Measurements from ENCODE around the gene FOSL1. TPM values are rescaled to one million over a fixed set of nuclear protein-coding genes. Genes with fewer than 3 reads are reported as not detected.
A peak's percentile ranks its signal among the peaks of the same experiment; 100 is the strongest.

The FOSL1 gene
- total and polyA plus RNA-seq, 4 experiments from 2014 or later: 0.39 to 0.81 (median 0.79) TPM; not detected in 1

DNA sequence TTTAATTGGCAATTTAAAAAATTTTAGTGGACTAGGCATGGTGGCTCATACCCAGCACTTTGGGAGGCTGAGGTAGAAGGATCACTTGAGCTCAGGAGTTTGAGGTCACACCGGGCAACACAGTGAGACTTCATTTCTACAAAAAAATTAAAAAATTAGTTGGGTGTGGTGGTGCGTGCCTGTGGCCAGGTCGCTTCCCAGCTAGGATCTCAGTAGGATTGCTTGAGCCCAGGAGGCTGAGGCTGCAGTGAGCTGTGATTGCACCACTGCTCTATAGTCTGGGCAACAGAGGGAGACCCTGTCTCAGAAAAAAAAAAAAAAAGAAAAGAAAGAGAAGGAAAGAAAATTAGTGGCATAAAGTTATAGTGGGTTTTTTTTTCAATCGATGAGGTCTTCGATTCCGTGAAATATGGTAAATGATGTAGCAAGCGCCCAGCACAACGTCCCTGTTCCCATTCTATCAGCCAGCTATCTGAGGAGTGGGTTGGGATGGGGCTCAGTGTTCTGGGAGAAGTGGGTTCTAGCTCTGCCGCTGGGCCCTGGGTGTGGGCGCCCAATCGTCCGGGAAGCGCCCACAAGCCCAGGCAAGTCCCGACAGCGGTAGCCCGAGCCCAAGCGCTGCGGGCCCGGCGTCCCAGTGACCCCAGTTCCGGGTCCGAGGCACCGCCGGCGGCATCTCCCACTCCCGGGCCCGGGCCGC is 1.4 kb downstream of the FOSL1 start:
- H3K36me3 ChIP-seq (ENCODE audit: insufficient read depth, low read length): no peaks in the 10 kb centered on the region
- H3K9me3 ChIP-seq (ENCODE audit: control insufficient read depth in 1 of 2, low read length in 2 of 2): no peaks in the 10 kb centered on the region
- peaks cover 4% of the 10 kb centered on the region for H3K27me3 ChIP-seq (ENCODE audit: insufficient read depth, low read length)
- H3K4me1 Mint-ChIP-seq: peaks cover 9 to 38% (median 14%) of the 10 kb centered on the region in 4 donors
- H3K4me3 Mint-ChIP-seq: peak overlapping the region; percentile 59 to 81 (median 72)
- peak overlapping the region in 1 of 2 donors; percentile 51 for H3K4me3 ChIP-seq (ENCODE audit: low read length in 2 of 2)
- H3K9me3 Mint-ChIP-seq: no peaks in the 10 kb centered on the region
- ChIA-PET CTCF (ENCODE audit: partially characterized antibody) (interaction anchor here (0.9 to 11.2 kb wide), 3 partner anchors 11 to 39 kb away, joined by 3 to 162 read pairs (median 3); partner anchors contain the start of genes CCDC85B, FIBP and MUS81), POLR2A (ENCODE audit: partially characterized antibody) (interaction anchor here (1.1 to 3.4 kb wide), 7 partner anchors 8 to 369 kb away, joined by 3 to 22 read pairs (median 9); partner anchors contain the start of genes C11orf68, CCDC85B, CFL1 and DRAP1)
- H3K27ac Mint-ChIP-seq: peak overlapping the region in 6 of 7 donors; percentile 74 to 88 (median 84)
- H3K27me3 Mint-ChIP-seq: peaks cover 0 to 1% of the 10 kb centered on the region in 2 donors
- no peak overlapping the region for H3K27ac ChIP-seq (ENCODE audit: low read depth, low read length)
- intact Hi-C loops (cut with micrococcal nuclease): no loop called here
- peaks cover 30% of the 10 kb centered on the region for H3K4me1 ChIP-seq (ENCODE audit: insufficient read depth, low read length)
- H3K36me3 Mint-ChIP-seq: no peaks in the 10 kb centered on the region
- DNase-seq: no peak

DNA sequence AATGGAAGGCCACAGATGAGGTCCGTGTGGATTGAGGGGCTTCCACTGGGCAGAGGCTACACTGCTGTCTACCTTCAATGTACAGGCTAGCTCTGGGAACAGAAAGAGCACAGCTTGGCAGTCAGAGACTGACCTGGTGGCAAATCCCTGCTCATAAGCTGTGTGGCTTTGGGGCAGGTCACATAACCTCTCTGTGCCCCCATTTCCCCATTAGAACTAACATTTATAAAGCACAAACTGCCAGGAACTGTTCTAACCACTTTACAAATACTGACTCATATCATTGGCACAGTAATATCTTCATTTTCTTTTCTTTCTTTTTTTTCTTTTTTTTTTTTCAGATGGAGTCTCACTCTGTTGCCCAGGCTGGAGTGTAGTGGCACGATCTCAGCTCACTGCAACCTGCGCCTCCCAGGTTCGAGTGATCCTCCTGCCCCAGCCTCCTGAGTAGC is 3.1 kb downstream of the FOSL1 start:
- no peak for DNase-seq
- ChIA-PET CTCF (ENCODE audit: partially characterized antibody) (interaction anchor here (11.2 kb wide), 1 partner anchor 9 kb away, joined by 162 read pairs; the partner anchor contains the start of genes CCDC85B and FIBP), POLR2A (ENCODE audit: partially characterized antibody) (interaction anchor here (0.8 to 2.5 kb wide), 4 partner anchors 8 to 22 kb away, joined by 3 to 20 read pairs (median 12); partner anchors contain the start of genes C11orf68, DRAP1 and FIBP)
- H3K36me3 Mint-ChIP-seq: no peaks in the 10 kb centered on the region
- intact Hi-C loops (cut with micrococcal nuclease): no loop called here
- H3K27ac Mint-ChIP-seq: peak overlapping the region in 1 of 7 donors; percentile 82
- H3K36me3 ChIP-seq (ENCODE audit: insufficient read depth, low read length): no peaks in the 10 kb centered on the region
- no peaks in the 10 kb centered on the region for H3K9me3 ChIP-seq (ENCODE audit: control insufficient read depth in 1 of 2, low read length in 2 of 2)
- H3K27me3 ChIP-seq (ENCODE audit: insufficient read depth, low read length): peaks cover 4% of the 10 kb centered on the region
- H3K9me3 Mint-ChIP-seq: no peaks in the 10 kb centered on the region
- H3K4me1 ChIP-seq (ENCODE audit: insufficient read depth, low read length): peaks cover 47% of the 10 kb centered on the region
- no peak overlapping the region for H3K4me3 ChIP-seq (ENCODE audit: low read length in 2 of 2)
- H3K27ac ChIP-seq (ENCODE audit: low read depth, low read length): no peak overlapping the region
- peak overlapping the region in 1 of 8 donors; percentile 39 for H3K4me3 Mint-ChIP-seq
- no peaks in the 10 kb centered on the region for H3K27me3 Mint-ChIP-seq
- peaks cover 19 to 52% (median 27%) of the 10 kb centered on the region in 4 donors for H3K4me1 Mint-ChIP-seq

DNA sequence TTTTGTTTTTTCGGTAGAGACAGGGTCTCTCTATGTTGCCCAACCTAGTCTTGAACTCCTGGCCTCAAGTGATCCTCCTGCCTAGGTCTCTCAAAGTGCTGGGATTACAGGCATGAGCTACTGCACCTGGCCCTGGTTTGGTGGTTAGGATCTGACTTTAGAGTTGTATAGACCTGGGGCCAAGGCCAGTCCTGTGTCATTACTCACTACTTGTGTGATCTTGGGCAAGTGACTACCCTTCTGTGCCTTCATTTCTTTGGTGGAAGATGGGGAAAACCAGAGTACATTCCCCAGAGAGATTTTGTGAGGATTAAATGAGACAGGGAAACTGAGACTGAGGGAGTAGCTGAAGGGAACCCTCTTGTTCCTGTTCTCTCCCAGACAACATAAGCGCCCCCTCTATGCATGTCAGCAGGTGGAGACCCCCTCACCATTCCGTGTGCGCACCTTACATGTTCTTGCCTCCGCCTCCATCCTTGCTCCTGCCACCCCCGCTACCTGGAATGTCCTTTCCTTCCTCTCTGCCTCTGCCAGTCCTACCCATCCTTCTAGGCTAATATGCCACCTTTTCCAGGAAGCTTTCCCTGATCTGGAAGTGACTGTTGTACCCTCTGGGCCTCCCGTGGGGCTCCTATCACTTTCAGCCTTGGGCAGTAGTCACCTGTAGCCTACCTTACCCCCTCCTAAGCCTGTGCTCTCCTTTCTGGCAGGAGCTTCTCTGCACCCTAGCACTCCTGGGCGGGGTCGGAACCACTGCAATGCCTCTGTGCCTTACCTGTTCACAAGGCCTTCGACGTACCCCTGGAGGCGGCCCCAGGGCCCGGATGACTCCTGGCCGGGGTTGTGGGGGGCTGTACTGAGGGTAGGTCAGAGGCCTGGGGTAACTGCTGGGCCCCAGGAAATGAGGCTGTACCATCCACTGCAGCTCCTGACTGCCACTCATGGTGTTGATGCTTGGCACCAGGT is 3.9 kb downstream of the FOSL1 start:
- POLR2A ChIA-PET (ENCODE audit: partially characterized antibody): interaction anchor here (0.8 kb wide), 2 partner anchors 9 kb away, joined by 3 to 4 read pairs; no protein-coding TSS in a partner anchor
- Mint-ChIP-seq H3K27me3 (no peaks in the 10 kb centered on the region), H3K4me3 (peak overlapping the region in 1 of 8 donors; percentile 41), H3K27ac (peak overlapping the region in 6 of 7 donors; percentile 27 to 82 (median 67)), H3K4me1 (peaks cover 20 to 54% (median 30%) of the 10 kb centered on the region in 4 donors), H3K36me3 (no peaks in the 10 kb centered on the region), H3K9me3 (no peaks in the 10 kb centered on the region)
- Histone ChIP-seq H3K4me3 (ENCODE audit: low read length in 2 of 2) (no peak overlapping the region), H3K27me3 (ENCODE audit: insufficient read depth, low read length) (peaks cover 4% of the 10 kb centered on the region), H3K27ac (ENCODE audit: low read depth, low read length) (no peak overlapping the region), H3K36me3 (ENCODE audit: insufficient read depth, low read length) (no peaks in the 10 kb centered on the region), H3K4me1 (ENCODE audit: insufficient read depth, low read length) (peaks cover 54% of the 10 kb centered on the region), H3K9me3 (ENCODE audit: control insufficient read depth in 1 of 2, low read length in 2 of 2) (no peaks in the 10 kb centered on the region)
- CTCF ChIA-PET (ENCODE audit: partially characterized antibody): interaction anchor here (0.8 to 11.2 kb wide), 3 partner anchors 8 to 107 kb away, joined by 3 to 162 read pairs (median 3); partner anchors contain the start of genes CCDC85B and FIBP
- intact Hi-C loops (cut with micrococcal nuclease): no loop called here
- no peak for DNase-seq

DNA sequence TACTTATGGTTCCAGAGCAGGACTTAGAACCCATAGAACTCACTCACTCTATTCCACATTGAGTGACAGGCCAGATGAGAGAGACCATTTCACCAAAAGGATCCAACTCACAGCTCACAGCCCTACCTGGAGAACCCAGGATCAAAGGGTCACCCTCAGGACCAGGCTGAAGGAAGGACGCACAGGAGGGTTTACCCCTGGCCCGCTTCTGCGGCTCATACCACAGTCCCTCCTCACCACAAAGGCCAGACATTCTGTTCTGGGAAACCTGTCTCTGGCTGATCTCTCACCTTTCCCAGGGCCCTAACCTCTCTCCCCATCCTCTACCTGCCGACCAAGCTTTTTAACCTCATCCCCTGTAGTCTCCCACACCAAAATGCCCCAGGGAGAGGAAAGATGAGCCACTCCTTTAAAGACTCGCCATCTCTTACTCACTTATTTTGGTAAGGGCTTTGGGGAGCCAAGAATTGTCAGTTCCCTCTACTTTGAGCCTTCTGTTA is 4.7 kb downstream of the FOSL1 start:
- ChIA-PET POLR2A (ENCODE audit: partially characterized antibody) (interaction anchor here (0.7 kb wide), 1 partner anchor 65 kb away, joined by 3 read pairs; no protein-coding TSS in a partner anchor), CTCF (ENCODE audit: partially characterized antibody) (interaction anchor here (1.1 to 11.2 kb wide), 2 partner anchors 8 to 107 kb away, joined by 3 to 162 read pairs; partner anchors contain the start of genes CCDC85B and FIBP)
- H3K27ac Mint-ChIP-seq: peak overlapping the region in 6 of 7 donors; percentile 72 to 91 (median 80)
- H3K4me1 Mint-ChIP-seq: peaks cover 18 to 52% (median 26%) of the 10 kb centered on the region in 4 donors
- no peaks in the 10 kb centered on the region for H3K36me3 Mint-ChIP-seq
- H3K4me1 ChIP-seq (ENCODE audit: insufficient read depth, low read length): peaks cover 50% of the 10 kb centered on the region
- no peak for DNase-seq
- H3K36me3 ChIP-seq (ENCODE audit: insufficient read depth, low read length): no peaks in the 10 kb centered on the region
- intact Hi-C loops (cut with micrococcal nuclease): no loop called here
- H3K27ac ChIP-seq (ENCODE audit: low read depth, low read length): no peak overlapping the region
- H3K9me3 Mint-ChIP-seq: no peaks in the 10 kb centered on the region
- H3K27me3 Mint-ChIP-seq: no peaks in the 10 kb centered on the region
- peaks cover 4% of the 10 kb centered on the region for H3K27me3 ChIP-seq (ENCODE audit: insufficient read depth, low read length)
- H3K4me3 Mint-ChIP-seq: peak overlapping the region in 4 of 8 donors; percentile 15 to 54 (median 30)
- H3K9me3 ChIP-seq (ENCODE audit: control insufficient read depth in 1 of 2, low read length in 2 of 2): no peaks in the 10 kb centered on the region
- H3K4me3 ChIP-seq (ENCODE audit: low read length in 2 of 2): no peak overlapping the region

DNA sequence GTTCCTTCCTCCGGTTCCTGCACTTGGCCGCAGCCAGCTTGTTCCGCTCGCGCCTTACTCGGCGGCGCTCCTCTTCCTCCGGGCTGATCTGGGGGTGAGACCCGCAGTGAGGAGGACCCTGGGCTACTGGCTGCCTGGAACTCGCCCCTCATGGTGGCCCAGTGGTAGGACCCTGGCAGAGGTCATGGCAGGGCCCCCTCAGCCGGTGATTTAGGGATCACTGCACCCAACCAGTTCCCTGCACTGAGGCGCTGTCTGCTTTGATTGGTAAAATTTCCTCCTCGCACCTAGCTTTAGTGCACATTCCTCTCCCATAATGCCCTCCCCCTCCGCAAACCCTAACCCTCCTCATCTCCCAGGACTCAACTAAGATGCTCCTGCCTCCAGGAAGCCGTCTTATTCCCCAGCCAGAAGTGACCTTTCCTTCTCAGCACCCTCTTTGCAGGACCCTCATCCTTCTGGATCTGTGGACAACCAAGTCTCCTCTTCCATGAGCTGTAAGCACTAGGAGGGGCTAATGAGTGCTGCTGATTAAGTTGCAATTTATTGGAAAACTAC is 6.1 kb downstream of the FOSL1 start:
- peak overlapping the region; percentile 65 to 85 (median 82) for H3K4me3 Mint-ChIP-seq
- Histone ChIP-seq H3K4me1 (ENCODE audit: insufficient read depth, low read length) (peaks cover 52% of the 10 kb centered on the region), H3K27ac (ENCODE audit: low read depth, low read length) (peak overlapping the region; percentile 86), H3K36me3 (ENCODE audit: insufficient read depth, low read length) (no peaks in the 10 kb centered on the region), H3K9me3 (ENCODE audit: control insufficient read depth in 1 of 2, low read length in 2 of 2) (no peaks in the 10 kb centered on the region), H3K27me3 (ENCODE audit: insufficient read depth, low read length) (no peaks in the 10 kb centered on the region), H3K4me3 (ENCODE audit: low read length in 2 of 2) (peak overlapping the region; percentile 27 to 46)
- intact Hi-C loops (cut with micrococcal nuclease): no loop called here
- CTCF ChIA-PET (ENCODE audit: partially characterized antibody): interaction anchor here (0.9 to 15.3 kb wide), 6 partner anchors 6 to 99 kb away, joined by 3 to 281 read pairs (median 4); partner anchors contain the start of genes CCDC85B, CFL1, FIBP and MUS81
- peaks cover 0 to under 1% (median 0%) of the 10 kb centered on the region in 8 donors for H3K9me3 Mint-ChIP-seq
- H3K36me3 Mint-ChIP-seq: peaks cover 0 to 3% of the 10 kb centered on the region in 2 donors
- POLR2A ChIA-PET (ENCODE audit: partially characterized antibody): interaction anchor here (0.7 to 17.4 kb wide), 9 partner anchors 10 to 222 kb away, joined by 3 to 435 read pairs (median 6); partner anchors contain the start of genes C11orf68, CFL1, DRAP1 and KAT5
- H3K27ac Mint-ChIP-seq: peak overlapping the region; percentile 82 to 96 (median 92)
- H3K4me1 Mint-ChIP-seq: peaks cover 30 to 64% (median 37%) of the 10 kb centered on the region in 4 donors
- peak in 3 of 5 donors; percentile 21 to 47 (median 33) for DNase-seq
- H3K27me3 Mint-ChIP-seq: no peaks in the 10 kb centered on the region

All from CD4-positive, alpha-beta memory T cell (primary cell).